ENCODE measurements around the gene FAM53A. TPM values are rescaled to one million over a fixed set of nuclear protein-coding genes. Genes with fewer than 3 reads are reported as not detected.

Gene FAM53A
- total and polyA plus RNA-seq, 12 donors: 0.44 to 6.2 (median 1.4) TPM

DNA sequence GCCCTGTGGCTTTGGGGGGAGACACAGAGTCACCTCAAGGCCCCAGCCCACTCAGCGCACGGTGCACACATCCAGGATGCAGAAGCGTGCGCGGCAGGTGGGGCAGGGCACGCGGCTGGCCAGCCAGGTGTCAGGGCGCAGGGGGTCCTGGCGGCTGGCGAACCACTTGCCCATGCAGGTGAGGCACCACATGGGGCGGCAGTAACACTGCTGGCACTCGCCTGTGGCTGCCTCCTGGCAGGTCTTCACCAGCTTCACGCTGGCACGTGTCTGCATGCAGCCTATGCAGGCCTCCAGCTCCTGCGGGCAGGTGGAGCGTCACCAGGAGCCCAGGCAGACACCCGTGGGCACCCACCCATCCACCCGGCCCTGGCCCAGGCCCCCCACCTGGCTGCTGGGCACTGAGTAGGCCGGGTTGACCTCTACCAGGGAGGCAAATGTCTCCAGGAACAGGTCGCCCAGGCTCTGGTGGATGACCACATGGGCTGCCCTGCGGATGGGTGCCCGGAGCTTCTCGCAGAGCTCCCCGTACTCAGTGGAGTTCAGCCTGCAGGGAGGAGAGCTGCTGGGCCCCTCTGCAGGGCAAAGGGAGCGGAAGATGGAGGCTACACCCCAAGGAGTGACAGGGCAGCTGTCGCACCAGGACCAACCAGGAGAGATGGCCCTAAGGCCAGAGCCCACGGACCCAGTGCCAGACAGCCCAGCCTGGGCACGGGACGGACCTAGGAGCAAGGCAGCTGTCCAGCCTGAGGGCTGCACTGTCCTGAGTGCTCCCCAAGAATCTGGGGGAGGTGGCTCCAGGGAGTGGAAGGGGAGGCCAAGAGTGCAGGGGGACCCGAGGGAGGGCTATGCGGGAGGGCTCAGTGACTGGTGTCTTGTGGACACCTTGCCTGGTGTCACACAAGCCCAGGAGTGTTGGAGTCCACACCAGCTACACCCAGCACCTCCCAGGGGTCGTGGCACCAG, 33.3 kb upstream of the FAM53A start:
- WGBS, 4 donors: 90 to 95% (median 92%) methylated on average over 12 to 32 of the region's 32 CpGs
- H3K27ac ChIP-seq: no peak overlapping the region
- peaks cover 27 to 57% of the 10 kb centered on the region in 2 donors for H3K4me1 ChIP-seq (replicated peaks in 1 of 2)
- DNase-seq: no peak
- H3K27me3 ChIP-seq: no peaks in the 10 kb centered on the region
- no peak overlapping the region for H3K4me3 ChIP-seq
- H3K9me3 ChIP-seq (replicated peaks in 1 of 3): no peaks in the 10 kb centered on the region
- no peak for TF ChIP-seq POLR2A (IDR thresholded peaks at IDR 0.05)
- TF ChIP-seq CTCF (IDR thresholded peaks at IDR 0.05): peak in 1 of 6 experiments; percentile 3
- intact Hi-C loops (cut with DNase I): no loop called here
- H3K36me3 ChIP-seq (replicated peaks in 1 of 2): peaks cover 0 to 11% of the 10 kb centered on the region in 2 donors

DNA sequence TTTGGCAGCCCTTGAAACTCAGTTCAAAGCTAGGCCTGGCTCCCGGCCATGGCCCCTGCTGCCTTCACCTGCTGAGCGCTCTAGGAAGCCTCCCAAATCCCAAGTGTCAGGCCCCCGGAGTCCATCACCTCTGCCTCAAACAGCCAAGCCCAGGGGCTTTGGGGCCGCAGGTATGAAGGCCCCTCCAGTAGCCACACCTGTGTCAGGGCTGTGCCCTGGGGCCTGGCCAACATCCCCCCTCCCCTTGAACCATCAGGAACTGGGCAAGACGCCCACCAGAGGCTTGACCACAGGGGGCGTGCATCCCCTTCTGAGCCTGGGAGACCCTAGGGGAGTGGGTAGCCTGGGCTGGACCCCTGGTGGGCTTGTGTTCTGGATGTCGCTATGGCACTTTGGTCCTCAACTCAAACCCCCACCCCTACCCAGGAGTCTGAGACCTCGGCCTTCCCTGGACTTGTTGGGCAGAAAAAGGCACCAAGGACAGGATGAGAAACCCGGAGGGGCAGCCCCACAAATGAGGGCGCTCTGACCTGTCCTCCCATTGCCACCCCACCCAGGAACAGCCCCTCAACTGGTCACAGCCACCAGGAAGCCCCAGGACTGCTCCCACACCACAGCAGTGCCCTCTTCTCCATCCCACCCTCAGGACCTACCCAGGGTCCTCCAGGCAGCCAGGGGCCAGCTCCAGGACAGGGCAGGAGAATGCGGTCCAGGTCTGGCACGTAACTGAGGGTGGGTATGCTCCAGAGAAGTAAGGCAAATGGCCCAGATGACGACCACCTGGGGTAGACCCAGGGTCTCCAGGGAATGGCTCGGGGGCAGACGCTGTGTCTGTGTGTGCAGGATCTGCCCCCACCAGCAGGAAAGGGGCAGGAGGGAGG, 32.2 kb upstream of the FAM53A start:
- TF ChIP-seq CTCF (IDR thresholded peaks at IDR 0.05): no peak
- no peak for TF ChIP-seq POLR2A (IDR thresholded peaks at IDR 0.05)
- H3K4me1 ChIP-seq (replicated peaks in 1 of 2): peaks cover 23 to 48% of the 10 kb centered on the region in 2 donors
- no peak overlapping the region for H3K4me3 ChIP-seq
- 79 to 83% (median 83%) methylated on average over 10 to 15 of the region's 15 CpGs for WGBS, 4 donors
- no peak for DNase-seq
- H3K9me3 ChIP-seq (replicated peaks in 1 of 3): no peaks in the 10 kb centered on the region
- intact Hi-C loops (cut with DNase I): no loop called here
- peaks cover 0 to 11% of the 10 kb centered on the region in 2 donors for H3K36me3 ChIP-seq (replicated peaks in 1 of 2)
- no peaks in the 10 kb centered on the region for H3K27me3 ChIP-seq
- H3K27ac ChIP-seq: no peak overlapping the region

GRCh38 chr4:1715002-1715758, 31.1 kb upstream of the FAM53A start:
- H3K4me1 ChIP-seq (replicated peaks in 1 of 2): peaks cover 26 to 57% of the 10 kb centered on the region in 2 donors
- intact Hi-C loops (cut with DNase I): no loop called here
- WGBS, 4 donors: 61 to 76% (median 65%) methylated on average over 10 to 16 of the region's 16 CpGs
- no peaks in the 10 kb centered on the region for H3K9me3 ChIP-seq (replicated peaks in 1 of 3)
- TF ChIP-seq POLR2A (IDR thresholded peaks at IDR 0.05) (no peak), CTCF (IDR thresholded peaks at IDR 0.05) (no peak)
- H3K4me3 ChIP-seq: no peak overlapping the region
- H3K27me3 ChIP-seq: no peaks in the 10 kb centered on the region
- DNase-seq: no peak
- peaks cover 0 to 12% of the 10 kb centered on the region in 2 donors for H3K36me3 ChIP-seq (replicated peaks in 1 of 2)
- peak overlapping the region in 3 of 5 donors; percentile 48 to 100 (median 98) for H3K27ac ChIP-seq
